ENCODE measurements around the gene ALB.

The ALB gene

GRCh38 chr4:73410916-73411730 is 7.0 kb downstream of the ALB start:
- no peak for DNase-seq
- peaks cover 3% of the 10 kb centered on the region; the same call in 1 of the 2 replicates for H3K27me3 ChIP-seq
- H3K4me1 ChIP-seq: no peaks in the 10 kb centered on the region
- H3K9me3 ChIP-seq: no peaks in the 10 kb centered on the region
- H3K36me3 ChIP-seq: no peaks in the 10 kb centered on the region
- TF ChIP-seq CTCF (IDR thresholded peaks at IDR 0.05; ENCODE audit: low read depth, low read length): no peak
- H3K4me3 ChIP-seq (ENCODE audit: low read depth, low read length): no peak overlapping the region

- Histone ChIP-seq H3K27me3 (peaks cover 3% of the 10 kb centered on the region; the same call in 1 of the 2 replicates), H3K4me3 (ENCODE audit: low read depth, low read length) (no peak overlapping the region)
- no peak for TF ChIP-seq CTCF (IDR thresholded peaks at IDR 0.05; ENCODE audit: low read depth, low read length)
Observed at GRCh38 chr4:73411731-73412414, 7.8 kb downstream of the ALB start.

GRCh38 chr4:73413294-73413755 is 9.2 kb downstream of the ALB start:
- no peak for TF ChIP-seq CTCF (IDR thresholded peaks at IDR 0.05; ENCODE audit: low read depth, low read length)
- peaks cover 3% of the 10 kb centered on the region; the same call in 1 of the 2 replicates for H3K27me3 ChIP-seq
- no peak for DNase-seq
- no peaks in the 10 kb centered on the region for H3K36me3 ChIP-seq
- H3K4me3 ChIP-seq (ENCODE audit: low read depth, low read length): no peak overlapping the region
- H3K4me1 ChIP-seq: no peaks in the 10 kb centered on the region
- H3K9me3 ChIP-seq: no peaks in the 10 kb centered on the region

More at GRCh38 chr4:73411731-73412414, 7.8 kb downstream of the ALB start:
- Histone ChIP-seq H3K9me3 (no peaks in the 10 kb centered on the region), H3K36me3 (no peaks in the 10 kb centered on the region), H3K4me1 (no peaks in the 10 kb centered on the region)
- DNase-seq: no peak

GRCh38 chr4:73414936-73415271 is 10.8 kb downstream of the ALB start:
- H3K4me1 ChIP-seq: no peaks in the 10 kb centered on the region
- H3K9me3 ChIP-seq: no peaks in the 10 kb centered on the region
- no peak overlapping the region for H3K4me3 ChIP-seq (ENCODE audit: low read depth, low read length)
- DNase-seq: no peak
- TF ChIP-seq CTCF (IDR thresholded peaks at IDR 0.05; ENCODE audit: low read depth, low read length): no peak
- H3K36me3 ChIP-seq: no peaks in the 10 kb centered on the region
- peaks cover 3% of the 10 kb centered on the region; the same call in 1 of the 2 replicates for H3K27me3 ChIP-seq

- no peak for TF ChIP-seq CTCF (IDR thresholded peaks at IDR 0.05; ENCODE audit: low read depth, low read length)
- Histone ChIP-seq H3K36me3 (no peaks in the 10 kb centered on the region), H3K4me1 (no peaks in the 10 kb centered on the region), H3K27me3 (no peaks in the 10 kb centered on the region), H3K9me3 (no peaks in the 10 kb centered on the region), H3K4me3 (ENCODE audit: low read depth, low read length) (no peak overlapping the region)
- DNase-seq: no peak
Observed at GRCh38 chr4:73415807-73416238, 11.7 kb downstream of the ALB start.
